Keratinocyte (primary cell): Measurements from ENCODE around the gene OLIG2. TPM values are rescaled to one million over a fixed set of nuclear protein-coding genes. Genes with fewer than 3 reads are reported as not detected.

Experiments used
- DNase-seq: peaks from one replicate; pipeline ENCODE4 v3.0.0-alpha.2; 2011; ENCODE audit warnings: low read depth, missing footprints, low spot score
- FAIRE-seq: peaks from 2 replicates; lab custom pipeline; 2011; peaks lifted over from hg19 to GRCh38; lab: Jason Lieb, UNC
- H2AFZ ChIP-seq: 2 replicates; pipeline ENCODE4 v1.6.0; 2012; ENCODE audit warnings: low read length, control low read depth, inconsistent platforms; ENCODE audit not compliant: control insufficient read depth
- H3K27ac ChIP-seq: 2 replicates; pipeline ENCODE4 v1.5.1; 2011; ENCODE audit warnings: low read length; ENCODE audit not compliant: control insufficient read depth, insufficient read depth
- H3K27me3 ChIP-seq: 3 replicates; pipeline ENCODE4 v1.6.0; 2011; ENCODE audit warnings: low read length; ENCODE audit not compliant: control insufficient read depth, insufficient read depth; ENCODE audit errors: extremely low read depth
- H3K36me3 ChIP-seq, 2 experiments: 2 replicates in 1 of 2; 3 replicates in 1 of 2; pipeline ENCODE4 v1.5.1; 2011; ENCODE audit warnings: low read length in 2 of 2, mild to moderate bottlenecking in 1 of 2; ENCODE audit not compliant: control insufficient read depth in 2 of 2, insufficient read depth in 2 of 2; ENCODE audit errors: extremely low read depth in 1 of 2
- H3K4me1 ChIP-seq: 3 replicates; pipeline ENCODE4 v1.5.1; 2011; ENCODE audit warnings: low read length; ENCODE audit not compliant: control insufficient read depth, insufficient read depth; ENCODE audit errors: extremely low read depth
- H3K4me2 ChIP-seq: 3 replicates; pipeline ENCODE4 v1.6.0; 2011; ENCODE audit warnings: low read depth, low read length; ENCODE audit not compliant: control insufficient read depth, insufficient read depth; ENCODE audit errors: extremely low read depth
- H3K4me3 ChIP-seq, 3 experiments: fragments of 200-600 bp in 1 of 3; sonication (generic) in 1 of 3; 2 replicates in 2 of 3; 3 replicates in 1 of 3; pipeline ENCODE4 v1.5.1; 2011 to 2016; ENCODE audit warnings: low read length in 3 of 3, mild to moderate bottlenecking in 3 of 3, control low read depth in 2 of 3, inconsistent platforms in 1 of 3, low read depth in 1 of 3, mixed read lengths in 1 of 3, mixed run types in 1 of 3, moderate library complexity in 1 of 3; ENCODE audit not compliant: control insufficient read depth in 2 of 3, insufficient read depth in 2 of 3; ENCODE audit errors: extremely low read depth in 1 of 3
- H3K79me2 ChIP-seq: 2 replicates; pipeline ENCODE4 v1.6.0; 2012; ENCODE audit warnings: low read length; ENCODE audit not compliant: control insufficient read depth, insufficient read depth
- H3K9ac ChIP-seq: 3 replicates; pipeline ENCODE4 v1.6.0; 2011; ENCODE audit warnings: low read length; ENCODE audit not compliant: control insufficient read depth, insufficient read depth; ENCODE audit errors: extremely low read depth
- H3K9me1 ChIP-seq: 3 replicates; pipeline ENCODE4 v1.6.0; 2011; ENCODE audit warnings: low read length; ENCODE audit not compliant: control insufficient read depth, insufficient read depth; ENCODE audit errors: extremely low read depth
- H3K9me3 ChIP-seq: 2 replicates; pipeline ENCODE4 v1.5.1; 2012; ENCODE audit warnings: low read depth, low read length; ENCODE audit not compliant: control insufficient read depth
- H4K20me1 ChIP-seq: 3 replicates; pipeline ENCODE4 v1.6.0; 2011; ENCODE audit warnings: low read length; ENCODE audit not compliant: control insufficient read depth, insufficient read depth; ENCODE audit errors: extremely low read depth
- EZH2 ChIP-seq: IDR thresholded peaks from one replicate; pipeline ENCODE4 v1.6.1; 2012; ENCODE audit warnings: inconsistent platforms, mild to moderate bottlenecking, low read length, moderate library complexity
- dilution Hi-C: fragments of 300-500 bp; cut with MboI; formaldehyde crosslinking; loops from one replicate; pipeline ENCODE4 v1.7.0; 2020; ENCODE audit warnings: low sequenced_read_pairs; ENCODE audit not compliant: extremely low pct_ligation_motif_present
- polyA plus RNA-seq, 5 experiments: library from polyadenylated mRNA; depleted of rRNA in 3 of 5; stranded (reverse) in 3 of 5; stranded (forward) in 1 of 5; unstranded in 1 of 5; fragments of >200 nt; gene quantifications; 1 replicate in 1 of 5; 2 replicates in 3 of 5; 3 replicates in 1 of 5; pipeline versions ENCODE4 v1.2.1 to v1.2.3, GENCODE V29; 2011 to 2012; ENCODE audit warnings: missing spikeins in 2 of 5, low read depth in 1 of 5, low replicate concordance in 1 of 5
- TF ChIP-seq, protein P1 (sequence below), 3 experiments: IDR thresholded peaks in 1 of 3; conservative IDR thresholded peaks in 1 of 3; optimal IDR thresholded peaks in 1 of 3; 2 replicates in 2 of 3; 3 replicates in 1 of 3; pipeline versions ENCODE3 to v1.5.1; 2011; ENCODE audit warnings: low read length in 3 of 3, mild to moderate bottlenecking in 3 of 3, moderate library complexity in 2 of 3, control low read depth in 1 of 3, inconsistent platforms in 1 of 3; ENCODE audit not compliant: insufficient read depth in 2 of 3; ENCODE audit errors: extremely low read depth in 1 of 3

Gene OLIG2
- polyA plus RNA-seq, 1 donor (not counting 4 experiments of a cell fraction or from before 2014, with no cell fraction given), result not detected

DNA sequence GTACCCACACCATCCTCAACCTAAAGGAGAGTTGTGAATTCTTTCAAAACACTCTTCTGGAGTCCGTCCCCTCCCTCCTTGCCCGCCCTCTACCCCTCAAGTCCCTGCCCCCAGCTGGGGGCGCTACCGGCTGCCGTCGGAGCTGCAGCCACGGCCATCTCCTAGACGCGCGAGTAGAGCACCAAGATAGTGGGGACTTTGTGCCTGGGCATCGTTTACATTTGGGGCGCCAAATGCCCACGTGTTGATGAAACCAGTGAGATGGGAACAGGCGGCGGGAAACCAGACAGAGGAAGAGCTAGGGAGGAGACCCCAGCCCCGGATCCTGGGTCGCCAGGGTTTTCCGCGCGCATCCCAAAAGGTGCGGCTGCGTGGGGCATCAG is 638 bp upstream of the OLIG2 start:
- H3K4me1 ChIP-seq, result no peaks in the 10 kb centered on the region
- H3K4me2 ChIP-seq, result no peak overlapping the region
- no peak for FAIRE-seq

DNA sequence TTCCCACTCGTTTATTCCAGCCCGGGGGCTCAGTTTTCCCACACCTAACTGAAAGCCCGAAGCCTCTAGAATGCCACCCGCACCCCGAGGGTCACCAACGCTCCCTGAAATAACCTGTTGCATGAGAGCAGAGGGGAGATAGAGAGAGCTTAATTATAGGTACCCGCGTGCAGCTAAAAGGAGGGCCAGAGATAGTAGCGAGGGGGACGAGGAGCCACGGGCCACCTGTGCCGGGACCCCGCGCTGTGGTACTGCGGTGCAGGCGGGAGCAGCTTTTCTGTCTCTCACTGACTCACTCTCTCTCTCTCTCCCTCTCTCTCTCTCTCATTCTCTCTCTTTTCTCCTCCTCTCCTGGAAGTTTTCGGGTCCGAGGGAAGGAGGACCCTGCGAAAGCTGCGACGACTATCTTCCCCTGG is 716 bp downstream of the OLIG2 start:
- no peak for DNase-seq
- peaks cover 100% of the 10 kb centered on the region for H3K27me3 ChIP-seq
- no peak for FAIRE-seq

More for the DNA sequence above, 638 bp upstream of the OLIG2 start:
- no peak overlapping the region for H2AFZ ChIP-seq
- H3K27ac ChIP-seq, result no peak overlapping the region
- no peak overlapping the region for H3K9ac ChIP-seq
- H4K20me1 ChIP-seq, result peaks cover 6% of the 10 kb centered on the region
- no peak for DNase-seq
- dilution Hi-C loops, result no loop called here
- no peak overlapping the region for H3K4me3 ChIP-seq
- TF ChIP-seq, protein P1, sequence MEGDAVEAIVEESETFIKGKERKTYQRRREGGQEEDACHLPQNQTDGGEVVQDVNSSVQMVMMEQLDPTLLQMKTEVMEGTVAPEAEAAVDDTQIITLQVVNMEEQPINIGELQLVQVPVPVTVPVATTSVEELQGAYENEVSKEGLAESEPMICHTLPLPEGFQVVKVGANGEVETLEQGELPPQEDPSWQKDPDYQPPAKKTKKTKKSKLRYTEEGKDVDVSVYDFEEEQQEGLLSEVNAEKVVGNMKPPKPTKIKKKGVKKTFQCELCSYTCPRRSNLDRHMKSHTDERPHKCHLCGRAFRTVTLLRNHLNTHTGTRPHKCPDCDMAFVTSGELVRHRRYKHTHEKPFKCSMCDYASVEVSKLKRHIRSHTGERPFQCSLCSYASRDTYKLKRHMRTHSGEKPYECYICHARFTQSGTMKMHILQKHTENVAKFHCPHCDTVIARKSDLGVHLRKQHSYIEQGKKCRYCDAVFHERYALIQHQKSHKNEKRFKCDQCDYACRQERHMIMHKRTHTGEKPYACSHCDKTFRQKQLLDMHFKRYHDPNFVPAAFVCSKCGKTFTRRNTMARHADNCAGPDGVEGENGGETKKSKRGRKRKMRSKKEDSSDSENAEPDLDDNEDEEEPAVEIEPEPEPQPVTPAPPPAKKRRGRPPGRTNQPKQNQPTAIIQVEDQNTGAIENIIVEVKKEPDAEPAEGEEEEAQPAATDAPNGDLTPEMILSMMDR (optimal IDR thresholded peaks at IDR 0.05 in 1 of 3, IDR thresholded peaks at IDR 0.05 in 1 of 3, conservative IDR thresholded peaks at IDR 0.05 in 1 of 3; ENCODE audit: extremely low read depth in 1 of 3, insufficient read depth in 2 of 3, low read length in 3 of 3), result no peak
- no peak for TF ChIP-seq EZH2
- no peaks in the 10 kb centered on the region for H3K9me1 ChIP-seq
- no peaks in the 10 kb centered on the region for H3K36me3 ChIP-seq
- peaks cover 99% of the 10 kb centered on the region for H3K27me3 ChIP-seq
- no peaks in the 10 kb centered on the region for H3K9me3 ChIP-seq
- no peaks in the 10 kb centered on the region for H3K79me2 ChIP-seq

More for the DNA sequence above, 716 bp downstream of the OLIG2 start:
- H4K20me1 ChIP-seq, result peaks cover 6% of the 10 kb centered on the region
- no peak overlapping the region for H3K4me2 ChIP-seq
- no peaks in the 10 kb centered on the region for H3K36me3 ChIP-seq
- no peaks in the 10 kb centered on the region for H3K4me1 ChIP-seq
- no peaks in the 10 kb centered on the region for H3K9me1 ChIP-seq
- H3K27ac ChIP-seq, result no peak overlapping the region
- no peak overlapping the region for H3K9ac ChIP-seq
- no peak overlapping the region for H3K4me3 ChIP-seq
- H3K79me2 ChIP-seq, result no peaks in the 10 kb centered on the region
- dilution Hi-C loops, result no loop called here
- no peak overlapping the region for H2AFZ ChIP-seq
- no peaks in the 10 kb centered on the region for H3K9me3 ChIP-seq
- TF ChIP-seq, protein P1 (optimal IDR thresholded peaks at IDR 0.05 in 1 of 3, IDR thresholded peaks at IDR 0.05 in 1 of 3, conservative IDR thresholded peaks at IDR 0.05 in 1 of 3; ENCODE audit: extremely low read depth in 1 of 3, insufficient read depth in 2 of 3, low read length in 3 of 3), result no peak
- TF ChIP-seq EZH2, result no peak
